HG03378 (cell line): Measurements from ENCODE around the gene LMO7.

Source experiments
- ATAC-seq: cut with Tn5 transposase; IDR thresholded peaks from one replicate; pipeline ENCODE4 v1.9.1; 2021; ENCODE audit warnings: mild to moderate bottlenecking, moderate library complexity; ENCODE audit not compliant: unreplicated experiment

Gene LMO7

DNA sequence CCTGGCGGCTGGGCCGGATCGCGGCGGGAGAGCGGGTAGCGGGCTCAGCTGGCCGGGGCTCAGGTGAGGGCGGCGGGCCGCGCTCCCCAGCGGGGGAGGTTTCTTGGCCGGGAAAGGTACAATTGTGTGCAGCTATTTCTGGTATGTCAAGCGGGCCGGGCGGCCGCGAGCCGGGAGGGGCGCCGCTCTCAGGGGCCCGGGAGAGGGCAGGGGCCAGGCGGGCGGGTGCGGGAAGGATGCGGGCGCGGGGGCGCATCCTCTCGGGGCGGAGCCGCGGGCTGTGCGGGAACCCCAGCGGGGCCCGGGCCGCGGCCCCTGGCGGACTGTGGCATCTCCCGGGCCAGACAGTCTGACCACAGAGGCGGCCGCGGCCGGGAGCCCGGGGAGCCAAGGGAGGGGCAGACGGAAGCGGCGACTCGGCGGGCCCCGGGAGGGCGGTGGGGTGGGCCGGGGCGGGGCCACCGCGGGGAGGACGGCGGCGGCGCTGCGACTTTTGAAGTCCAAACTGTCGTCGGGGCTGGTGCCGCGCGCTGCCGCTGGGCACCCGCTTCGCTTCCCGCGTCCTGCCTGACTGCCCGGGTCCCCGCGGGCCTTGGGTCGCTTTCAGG lies at the start of gene LMO7:
LMO7 (plus strand) TSS at position 503 of the 608 bp plus-strand sequence. CDS start 328 bp downstream, outside the sequence.
- peak; percentile 49 for ATAC-seq

DNA sequence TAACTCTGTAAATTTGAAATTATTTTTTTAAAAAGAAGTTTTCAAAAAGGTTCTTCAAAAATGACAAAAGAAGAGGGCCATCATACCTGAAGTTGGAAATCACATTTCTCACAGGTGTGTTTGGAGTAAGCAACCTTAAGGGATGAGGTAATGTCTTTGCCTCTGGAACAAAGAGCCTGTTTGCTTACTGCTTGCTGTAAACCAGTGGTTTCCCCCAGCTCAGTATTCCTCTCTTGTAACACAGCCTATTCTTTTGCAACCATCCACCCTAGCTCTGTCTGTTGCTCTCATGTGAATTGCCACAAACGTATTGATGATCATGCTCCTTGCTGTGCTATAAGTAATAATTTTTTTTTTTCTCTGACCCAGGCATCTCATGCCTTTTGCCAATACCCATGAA lies 48.5 kb upstream of the LMO7 start:
- no peak for ATAC-seq

DNA sequence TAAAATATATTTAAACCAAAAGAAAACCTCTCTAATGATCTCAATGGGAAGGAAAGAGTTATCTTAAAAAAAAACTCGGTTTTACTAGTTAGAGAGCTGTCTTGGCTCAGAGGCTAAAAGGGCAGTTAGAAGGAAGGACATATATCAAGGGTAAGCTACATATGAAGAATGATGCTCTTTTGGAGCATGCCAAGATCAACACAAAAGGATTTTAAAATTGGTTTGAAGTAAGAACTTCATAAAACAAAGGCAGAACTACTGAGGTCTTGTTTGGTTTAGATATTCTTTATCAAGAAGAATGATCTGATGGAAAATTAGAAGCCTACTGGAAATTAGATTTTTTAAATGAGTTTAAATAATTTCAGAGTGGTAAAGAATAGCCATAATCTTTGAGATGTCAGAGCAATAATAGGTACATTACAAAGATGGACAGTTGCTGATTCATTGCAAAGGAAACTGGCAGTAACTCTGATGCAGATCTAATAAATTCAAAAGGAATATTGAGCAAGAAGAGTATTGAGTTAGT lies 39.4 kb upstream of the LMO7 start:
- no peak for ATAC-seq

DNA sequence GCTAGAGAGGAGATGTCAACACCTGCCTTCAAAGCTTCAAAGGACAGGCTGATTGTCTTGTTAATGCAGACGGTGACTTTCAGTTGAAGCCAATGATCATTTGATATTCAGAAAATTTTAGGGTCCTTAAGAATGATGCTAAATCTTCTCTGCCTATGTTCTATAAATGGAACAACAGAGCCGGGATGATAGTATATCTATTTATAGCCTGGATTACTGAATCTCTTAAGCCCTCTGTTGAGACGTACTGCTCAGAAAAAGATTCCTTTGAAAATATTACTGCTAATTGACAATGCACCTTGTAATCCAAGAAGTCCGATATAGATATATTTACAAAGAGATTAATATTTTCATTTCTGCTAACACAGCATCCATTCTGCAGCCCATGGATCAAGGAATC lies 35.8 kb upstream of the LMO7 start:
- ATAC-seq, result no peak

DNA sequence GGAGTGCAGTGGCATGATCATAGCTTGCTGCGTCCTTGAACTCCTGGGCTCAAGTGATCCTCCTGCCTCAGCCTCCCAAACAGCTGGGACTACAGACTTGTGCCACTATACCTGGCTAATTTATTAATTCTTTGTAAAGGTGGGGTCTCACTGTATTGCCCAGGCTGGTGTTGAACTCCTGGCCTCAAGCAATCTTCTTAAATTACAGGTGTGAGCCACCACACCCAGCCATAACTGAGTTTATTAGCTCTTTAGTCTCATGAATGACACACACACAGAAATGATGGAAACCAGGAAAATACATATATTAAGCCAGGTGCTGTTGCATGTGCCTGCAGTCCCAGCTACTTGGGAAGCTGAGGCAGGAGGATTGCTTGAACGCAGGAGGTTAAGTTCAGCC lies 33.1 kb upstream of the LMO7 start:
- no peak for ATAC-seq

DNA sequence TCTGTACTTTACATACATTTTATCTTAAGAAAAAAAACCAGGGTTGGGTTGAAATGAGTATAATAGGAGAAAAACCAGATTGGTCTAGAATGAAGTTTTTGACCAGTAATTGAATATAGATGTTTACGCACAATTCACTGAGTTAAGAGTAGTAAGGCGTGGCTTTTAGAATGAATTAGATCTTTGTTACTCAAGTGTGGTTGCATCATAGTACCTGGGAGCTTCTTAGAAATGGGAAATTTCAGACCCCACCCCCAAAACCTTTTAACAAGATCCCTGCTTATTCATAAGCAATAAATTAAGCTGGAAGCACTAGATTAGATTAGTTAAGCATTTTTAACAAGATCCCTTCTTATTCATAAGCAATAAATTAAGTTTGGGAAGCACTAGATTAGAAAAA lies 28.7 kb upstream of the LMO7 start:
- ATAC-seq, result no peak

DNA sequence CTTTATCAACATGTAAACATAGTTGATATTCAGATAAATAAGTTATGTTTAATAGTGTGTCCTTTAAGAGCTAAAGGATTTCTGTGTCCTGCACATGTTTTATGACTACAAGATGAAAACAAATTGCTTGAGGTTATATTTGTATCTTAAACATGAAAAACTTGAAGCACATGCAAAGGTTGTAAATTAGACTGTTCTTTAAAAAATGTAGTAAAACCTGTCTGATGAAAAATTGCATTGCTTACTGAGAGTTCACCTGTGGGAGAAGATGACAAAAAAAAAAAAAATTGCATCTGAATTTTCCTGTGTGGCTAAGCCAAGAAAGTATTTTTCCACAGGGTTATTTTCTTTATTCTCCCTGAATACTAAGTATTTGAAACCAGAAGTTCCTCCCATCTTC lies 25.7 kb upstream of the LMO7 start:
- no peak for ATAC-seq

DNA sequence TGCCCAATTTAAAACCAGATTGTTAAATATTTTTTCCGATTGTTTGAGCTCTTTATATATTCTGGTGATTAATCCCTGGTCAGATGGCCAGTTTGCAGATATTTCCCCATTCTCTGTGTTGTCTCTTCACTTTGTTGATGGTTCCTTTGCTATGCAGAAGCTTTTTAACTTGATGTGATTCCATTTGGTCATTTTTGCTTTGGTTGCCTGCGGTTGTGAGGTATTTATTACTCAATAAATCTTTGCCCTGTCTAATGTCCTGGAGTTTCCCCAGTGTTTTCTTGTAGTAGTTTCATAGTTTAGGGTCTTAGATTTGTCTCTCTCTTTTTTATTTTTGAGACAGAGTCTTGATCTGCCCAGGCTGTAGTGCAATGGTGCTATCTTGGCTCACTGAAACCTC lies 23.8 kb upstream of the LMO7 start:
- ATAC-seq, result no peak

DNA sequence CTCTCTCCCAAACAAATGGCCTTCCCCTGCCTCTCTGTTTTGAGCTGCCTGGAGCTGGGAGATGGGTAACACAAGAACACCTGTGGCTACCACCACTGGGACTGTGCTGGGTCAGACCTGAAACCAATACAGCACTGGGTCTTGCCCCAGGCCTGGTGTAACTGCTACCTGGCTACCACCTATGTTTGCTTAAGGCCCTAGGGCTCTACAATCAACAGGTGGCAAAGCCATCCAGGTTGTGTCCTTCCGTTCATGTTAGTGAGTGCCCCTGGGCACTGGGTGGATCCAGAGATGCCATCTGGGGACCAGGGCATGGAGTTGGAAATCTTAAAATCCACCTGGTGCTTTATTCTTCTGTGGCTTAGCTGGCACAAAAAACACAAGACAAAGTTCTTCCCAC lies 18.9 kb upstream of the LMO7 start:
- ATAC-seq, result no peak

DNA sequence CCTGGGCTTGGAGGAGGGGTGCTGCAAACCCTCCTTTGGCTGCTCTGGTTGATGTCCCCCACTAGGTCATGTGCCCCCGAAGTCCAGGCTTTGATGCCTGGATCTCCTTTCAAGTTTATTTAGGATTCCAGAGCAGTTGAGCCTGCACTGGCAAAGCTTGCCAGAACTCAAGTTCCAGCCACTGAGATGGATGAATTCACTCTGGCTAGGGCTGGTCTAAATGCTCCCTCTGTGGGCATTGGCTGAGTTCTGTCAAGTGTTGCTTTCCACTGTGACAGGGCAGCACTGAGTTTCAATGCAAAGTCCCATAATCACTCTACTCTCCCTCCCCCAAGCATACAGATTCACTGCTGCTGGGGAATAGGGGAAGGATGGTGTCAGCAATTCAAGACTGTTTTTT lies 17.8 kb upstream of the LMO7 start:
- no peak for ATAC-seq

DNA sequence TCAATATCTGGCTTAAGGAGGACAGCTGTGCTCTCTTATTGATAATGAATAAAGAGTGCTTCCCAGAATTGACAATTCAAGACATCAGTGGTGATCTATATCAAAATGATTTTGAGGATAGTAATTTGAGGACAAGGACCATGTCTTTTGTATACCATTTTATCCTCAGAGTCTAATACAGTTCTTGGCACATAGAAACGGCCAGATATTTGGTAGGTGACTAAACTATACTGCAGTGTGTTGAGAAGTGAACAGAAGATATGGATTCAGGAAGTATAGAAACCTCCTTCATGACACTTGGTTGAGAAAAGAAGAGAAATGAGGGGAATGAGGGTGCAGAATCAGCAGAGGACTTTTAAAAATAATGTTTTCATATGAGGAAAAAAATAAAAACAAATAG lies 16.1 kb upstream of the LMO7 start:
- no peak for ATAC-seq

DNA sequence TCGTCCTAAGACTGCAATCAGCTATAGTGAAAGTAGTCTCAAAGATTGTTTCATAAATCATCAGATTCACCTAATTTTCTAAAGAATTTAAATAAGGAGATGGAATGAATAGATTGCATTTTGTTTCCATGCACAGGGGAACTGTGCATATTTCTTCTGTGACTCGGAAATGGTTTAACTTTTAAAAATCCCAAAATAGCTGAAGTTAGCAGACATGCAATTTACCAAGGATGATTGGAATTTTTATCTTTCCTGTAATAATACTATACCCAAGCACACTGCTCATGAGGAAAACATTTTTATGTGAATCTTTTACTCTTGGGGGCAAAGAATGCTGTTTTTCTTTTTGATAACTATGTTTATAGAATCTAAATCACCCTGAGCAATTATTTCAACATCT lies 15.0 kb upstream of the LMO7 start:
- no peak for ATAC-seq

DNA sequence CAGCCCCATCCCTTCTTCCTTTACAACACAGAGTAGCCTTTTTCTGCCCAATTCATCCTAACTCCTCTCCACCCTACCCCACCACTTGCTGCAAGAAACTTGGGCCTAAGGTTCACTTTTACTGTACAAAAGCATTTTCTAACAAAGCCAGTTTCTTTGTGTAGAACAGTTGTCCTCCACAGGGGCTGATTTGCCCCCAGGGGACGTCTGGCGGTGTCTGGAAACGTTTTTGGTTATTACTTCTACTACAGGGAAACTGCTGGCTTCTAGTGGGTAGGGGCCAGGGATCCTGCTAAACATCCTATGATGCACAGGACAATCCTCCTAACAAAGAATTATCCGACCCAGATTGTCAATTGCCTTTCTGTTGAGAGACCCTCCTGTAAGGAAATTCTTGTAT lies 7.3 kb upstream of the LMO7 start:
- no peak for ATAC-seq

DNA sequence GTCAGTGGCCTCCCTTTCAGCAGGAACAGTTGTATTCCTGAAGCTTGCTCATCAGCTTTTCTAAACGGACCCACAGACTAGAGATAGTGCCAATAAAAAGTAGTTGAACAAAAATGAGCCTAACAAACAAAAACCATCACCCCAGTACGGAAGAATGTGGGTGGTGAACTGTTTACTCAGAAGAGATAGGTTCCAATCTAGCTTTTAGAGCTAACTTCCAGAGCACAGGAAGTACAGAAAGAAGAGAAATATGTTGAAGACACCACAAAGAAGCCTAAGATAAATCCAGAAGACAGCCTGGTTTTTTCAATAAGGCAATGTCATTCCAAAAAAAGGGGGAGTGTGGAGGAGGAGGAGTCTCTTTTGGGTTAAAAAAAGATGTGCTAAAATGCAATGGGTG lies 2.8 kb upstream of the LMO7 start:
- no peak for ATAC-seq

DNA sequence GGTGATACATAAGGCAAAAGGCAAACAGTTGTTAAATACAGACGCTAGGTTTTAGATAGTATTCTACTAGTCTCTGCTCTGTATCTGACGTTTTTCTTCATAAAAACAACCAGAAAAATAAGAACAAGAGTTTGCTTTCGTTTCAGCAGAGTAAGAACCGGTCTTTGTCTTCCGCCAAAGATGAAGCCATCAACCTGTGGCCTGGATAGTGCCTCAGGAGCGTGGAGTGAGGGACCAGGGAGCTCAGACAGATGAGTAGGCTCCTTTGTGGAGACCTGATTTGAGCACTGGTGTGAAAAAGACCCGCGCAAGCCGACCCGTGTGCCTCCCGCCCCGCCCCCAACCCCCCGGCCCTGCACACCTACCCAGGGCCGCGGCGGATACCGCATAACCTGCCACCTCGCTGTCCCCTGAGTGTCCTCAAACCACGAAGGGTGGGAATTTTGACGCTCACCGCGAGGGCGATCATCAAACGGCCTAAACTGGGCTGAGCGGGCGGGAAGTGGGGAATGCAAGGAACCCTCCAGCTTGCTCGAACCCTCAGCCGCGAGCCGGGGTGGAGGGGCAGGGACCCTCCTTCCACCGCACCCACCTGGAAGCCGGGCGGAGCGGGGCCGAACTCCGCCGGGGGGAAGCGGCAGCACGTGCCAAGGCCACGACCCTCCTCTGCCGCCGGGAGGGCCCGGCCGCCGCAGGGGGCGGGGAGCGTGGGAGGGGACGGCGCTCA lies 866 bp upstream of the LMO7 start:
- peak; percentile 4 for ATAC-seq

DNA sequence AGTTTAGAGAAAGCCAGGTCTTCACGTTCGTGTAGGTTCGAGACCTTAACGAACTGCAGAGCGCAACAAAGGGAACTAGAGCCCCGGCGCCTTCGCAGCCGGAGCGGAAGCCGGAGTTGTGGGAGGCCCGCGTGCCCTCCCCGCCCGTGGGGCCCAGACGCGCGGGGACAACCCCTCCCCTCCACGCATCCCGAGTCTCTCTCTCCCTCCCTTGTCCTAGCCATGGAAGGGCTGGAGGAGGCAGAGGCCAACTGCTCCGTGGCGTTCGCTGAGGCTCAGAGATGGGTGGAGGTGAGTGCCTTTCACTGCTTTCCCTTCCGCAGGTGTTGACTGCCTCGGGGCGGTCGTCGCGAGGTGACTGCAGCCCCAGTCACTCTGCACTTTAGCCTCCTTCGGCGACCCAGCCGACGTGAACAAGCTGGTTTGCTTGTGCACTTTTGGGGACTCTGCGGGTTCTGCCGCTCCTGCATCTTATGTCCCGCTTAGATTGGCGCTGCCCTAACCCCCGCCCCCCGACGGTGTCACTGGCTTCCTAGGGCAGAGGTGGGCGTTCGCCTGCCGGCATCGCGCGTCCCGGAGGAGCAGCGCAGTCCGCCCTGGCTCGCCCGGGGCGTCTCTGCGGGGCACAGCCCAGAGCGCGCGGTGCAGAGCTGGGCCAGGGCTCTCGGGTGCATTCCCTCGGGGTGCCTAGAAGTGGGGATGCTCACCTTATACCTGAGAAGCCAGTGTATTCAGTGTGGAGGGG lies 478 bp downstream of the LMO7 start:
- peak; percentile 50 for ATAC-seq

DNA sequence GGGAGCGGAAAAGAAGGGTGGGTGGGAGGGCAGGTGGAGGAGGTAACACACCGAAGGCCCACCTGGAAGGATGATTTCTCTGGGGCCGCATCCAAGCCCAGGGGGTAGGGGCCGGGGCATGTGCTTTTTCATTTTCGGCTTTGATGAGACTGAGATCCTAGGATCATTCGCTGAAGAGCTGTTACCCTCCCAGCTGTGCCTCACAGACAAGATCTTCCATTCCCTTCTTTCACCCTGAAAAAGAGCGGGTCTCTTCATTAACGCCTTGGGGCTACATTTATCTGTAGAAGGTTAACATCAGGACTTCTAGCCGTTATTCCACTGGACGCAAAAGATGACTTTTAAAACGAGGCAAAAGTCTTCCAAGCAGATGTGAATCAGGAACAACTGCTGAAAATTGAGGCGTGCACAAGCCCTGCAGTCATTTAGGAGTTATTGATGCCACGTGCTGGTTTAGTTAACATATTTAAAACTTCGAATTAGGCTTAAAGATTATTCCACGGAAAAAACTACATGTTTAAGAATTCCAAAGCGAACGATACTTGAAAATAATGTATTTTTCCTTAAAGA lies 1.1 kb downstream of the LMO7 start:
- no peak for ATAC-seq

DNA sequence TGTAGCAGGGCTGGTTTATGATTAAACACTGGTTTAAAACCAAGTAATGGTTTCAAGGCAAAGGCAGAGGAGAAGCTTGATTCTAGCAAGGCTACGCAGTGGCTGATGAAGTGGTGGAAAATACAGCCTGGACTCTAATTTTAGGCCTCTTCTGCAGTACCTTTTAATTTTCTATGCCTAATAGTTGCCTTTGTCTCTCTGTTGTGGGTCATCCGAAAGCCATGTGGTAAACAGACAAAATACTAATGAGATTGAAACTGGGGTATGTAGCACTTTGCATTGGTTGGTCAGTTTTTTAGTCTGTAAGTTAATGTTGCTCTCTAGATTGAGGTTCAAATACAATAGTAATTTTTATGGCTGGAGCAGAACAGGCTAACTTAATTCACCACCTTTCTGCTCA lies 3.3 kb downstream of the LMO7 start:
- ATAC-seq, result no peak

DNA sequence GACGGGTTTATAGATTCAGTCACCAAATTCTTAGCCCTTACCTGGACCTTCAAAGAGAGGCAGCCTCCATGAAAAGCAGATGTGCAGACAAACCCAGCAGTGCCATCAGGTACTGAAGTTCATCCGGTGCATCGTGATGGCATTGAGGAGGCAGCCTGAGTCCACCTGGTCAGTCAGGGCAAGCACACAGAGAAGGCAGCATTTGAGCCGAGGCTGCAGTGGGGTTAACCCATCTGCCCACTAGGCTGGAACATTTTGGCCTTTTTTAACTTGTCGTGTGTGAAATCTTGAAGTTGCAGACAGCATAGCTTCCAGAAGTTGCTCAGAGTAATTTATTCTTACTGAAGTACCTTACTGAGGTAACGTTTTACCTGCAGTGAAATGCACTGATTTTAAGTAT lies 4.9 kb downstream of the LMO7 start:
- no peak for ATAC-seq

DNA sequence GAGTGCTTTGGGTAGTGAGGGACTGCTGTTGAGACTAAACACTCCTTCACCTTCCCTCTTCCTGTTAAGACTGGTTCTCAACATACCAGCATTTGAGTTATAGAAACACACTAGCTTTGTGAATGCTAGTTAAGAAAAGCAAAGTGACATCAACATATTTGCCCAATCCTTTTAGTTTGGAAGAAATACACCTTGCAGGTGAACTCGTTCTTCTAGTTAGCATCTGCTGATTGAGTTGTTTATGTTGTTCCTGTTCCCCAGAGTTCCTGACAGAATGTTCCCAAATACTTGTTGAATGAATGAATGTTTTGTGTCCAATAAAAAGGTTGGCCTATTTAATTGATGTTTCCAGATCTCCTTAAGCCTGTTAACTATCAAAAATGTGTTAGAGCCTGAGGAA lies 7.1 kb downstream of the LMO7 start:
- no peak for ATAC-seq

DNA sequence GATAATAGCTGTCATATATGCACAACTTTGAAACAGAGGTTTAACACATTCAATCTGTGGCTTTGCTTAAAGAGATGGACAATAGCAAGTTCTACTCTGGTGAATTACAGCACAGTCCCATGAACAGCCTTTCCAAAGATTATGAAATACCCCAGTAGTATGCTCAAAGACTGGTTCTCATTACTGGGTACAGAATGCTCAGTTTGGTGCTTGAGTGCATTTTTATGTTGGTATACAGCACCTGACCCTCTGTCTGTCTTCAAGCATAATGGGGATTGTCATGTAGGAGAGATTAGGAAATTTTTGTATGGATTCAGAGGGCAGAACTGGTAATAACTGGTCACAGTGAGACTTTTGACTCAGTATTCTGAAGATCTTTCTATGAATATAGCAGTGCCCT lies 7.6 kb downstream of the LMO7 start:
- ATAC-seq, result no peak

DNA sequence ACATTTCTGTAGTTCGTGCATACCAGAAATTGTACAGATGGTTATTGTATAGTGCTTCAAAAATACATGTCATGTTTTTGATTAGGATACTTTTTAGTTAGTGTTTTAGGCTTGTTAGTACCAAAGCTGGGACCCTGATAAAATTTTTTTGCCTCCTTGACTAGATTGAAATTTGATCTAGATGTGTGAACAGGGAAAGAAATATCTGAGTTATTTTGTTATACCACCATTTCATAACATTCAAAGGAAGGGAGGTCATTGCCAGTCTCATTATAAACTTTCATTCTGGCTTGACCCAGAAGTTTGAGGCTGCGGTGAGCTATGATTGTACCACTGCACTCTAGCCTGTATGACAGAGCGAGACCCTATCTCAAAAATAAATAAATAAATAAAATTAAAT lies 9.0 kb downstream of the LMO7 start:
- no peak for ATAC-seq
